Measurements from ENCODE around the gene MAP3K6.

MAP3K6 gene

DNA sequence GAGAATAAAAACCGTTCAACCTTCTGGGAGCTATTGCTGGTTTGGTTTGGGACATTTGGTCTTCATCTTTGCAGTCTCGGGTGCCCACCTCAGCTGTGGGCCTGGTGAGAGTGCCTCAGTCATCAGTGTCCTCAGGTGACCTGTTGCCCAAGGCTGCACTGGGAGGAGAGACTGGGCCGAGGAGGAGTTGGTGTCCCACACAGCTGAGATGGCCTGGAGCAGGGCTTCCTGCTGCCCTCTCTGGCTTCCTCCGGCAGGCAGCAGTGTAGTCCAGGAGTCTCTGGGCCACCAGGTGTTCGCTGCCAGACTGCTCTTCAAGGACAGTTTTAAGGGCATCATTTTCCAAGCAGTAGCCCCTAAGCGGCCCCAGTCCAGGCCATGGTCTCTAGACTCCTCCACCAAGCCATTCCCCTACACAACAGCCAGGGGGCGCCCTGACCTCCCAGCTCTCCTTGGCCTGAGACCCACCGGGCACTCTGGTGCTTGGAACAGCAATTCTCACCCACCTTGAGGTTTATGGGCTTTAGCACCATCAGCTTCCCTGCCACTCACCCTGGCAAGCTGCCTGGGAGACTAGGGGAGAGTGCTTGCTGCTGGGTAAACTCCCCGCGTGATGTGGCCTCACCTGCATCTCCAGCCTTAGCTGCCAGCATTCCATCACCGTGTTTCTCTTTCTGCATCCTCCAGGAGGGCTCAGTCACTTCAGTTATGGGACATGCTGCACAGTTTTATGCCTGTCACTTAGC is 34.1 kb downstream of the MAP3K6 start:
- peak; percentile 21 for DNase-seq

DNA sequence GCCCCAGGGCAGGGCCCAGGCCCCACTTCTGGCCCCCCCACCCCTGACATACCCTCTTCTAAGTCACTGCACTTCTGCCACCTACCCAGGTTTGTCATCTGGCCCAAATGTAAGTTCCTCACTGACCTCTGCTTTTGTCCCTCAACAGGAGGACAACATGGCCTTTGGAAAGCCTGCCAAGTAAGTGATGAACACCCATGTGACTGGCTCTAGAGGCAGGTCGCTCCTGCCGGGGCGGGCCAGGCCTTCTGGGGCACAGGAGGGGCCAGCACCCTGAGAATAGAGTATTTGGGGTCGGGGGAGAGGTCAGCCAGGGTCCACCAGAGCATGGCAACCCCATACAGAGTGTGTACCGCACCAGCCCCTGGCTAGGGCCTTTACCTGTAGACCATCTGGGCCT is 34.8 kb downstream of the MAP3K6 start:
- no peak for DNase-seq

DNA sequence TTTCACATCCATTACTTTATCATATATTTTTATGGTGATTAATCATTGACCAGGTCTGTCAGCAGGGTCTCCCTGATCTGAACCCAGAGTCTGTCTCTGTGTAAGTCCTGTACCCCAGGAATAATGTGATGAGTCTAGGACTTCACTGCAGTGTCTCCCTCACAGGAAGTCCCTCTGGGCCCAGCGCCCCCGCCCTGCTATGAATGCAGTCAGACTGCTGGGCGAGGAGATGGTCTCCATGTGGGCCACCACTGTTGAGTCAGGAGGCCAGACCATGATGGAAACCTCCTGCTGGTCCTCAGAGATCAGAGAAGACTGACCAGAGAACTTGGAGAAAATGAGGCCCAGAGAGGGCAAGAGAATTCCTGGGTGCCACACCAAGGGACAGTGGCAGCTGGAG is 35.3 kb downstream of the MAP3K6 start:
- DNase-seq: no peak

DNA sequence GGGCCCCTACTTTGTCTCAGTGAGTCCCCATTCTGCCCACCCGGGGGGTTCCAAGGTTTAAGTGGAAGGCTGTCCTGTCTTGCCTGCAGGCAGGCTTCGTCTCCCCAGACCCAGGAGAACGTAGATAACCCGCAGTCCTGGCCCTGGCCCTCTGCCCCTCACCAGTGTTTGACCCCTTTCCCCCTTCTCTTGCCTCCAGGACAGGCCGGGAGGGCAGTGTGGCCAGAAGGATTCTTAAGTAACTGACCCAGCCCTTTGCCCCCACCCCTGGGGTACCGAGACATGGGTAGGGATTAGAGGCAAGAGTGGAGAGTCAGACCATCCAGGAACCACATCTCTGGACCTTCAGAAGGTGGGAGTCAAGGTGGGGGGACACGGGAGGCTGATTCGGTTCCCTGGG is 36.0 kb downstream of the MAP3K6 start:
- DNase-seq: no peak

DNA sequence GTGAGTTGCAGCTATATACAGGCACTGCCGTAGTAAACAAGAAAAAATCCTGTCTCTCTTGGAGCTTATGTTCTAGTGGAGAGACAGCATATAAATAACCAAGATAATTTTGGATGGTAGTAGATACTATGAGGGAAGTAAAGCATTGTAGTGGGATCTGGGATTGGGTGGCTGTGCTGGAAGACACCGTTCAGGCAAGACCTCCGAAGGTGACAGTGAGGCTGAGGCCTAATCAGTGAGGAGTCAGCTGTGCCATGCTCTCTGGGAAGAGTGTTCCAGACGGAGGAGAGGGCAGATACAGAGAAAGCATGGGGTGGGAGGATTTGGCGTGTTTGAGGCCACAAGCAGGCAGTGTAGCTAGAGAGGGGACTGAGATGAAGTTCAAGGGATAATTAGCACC is 38.8 kb downstream of the MAP3K6 start:
- DNase-seq: no peak

DNA sequence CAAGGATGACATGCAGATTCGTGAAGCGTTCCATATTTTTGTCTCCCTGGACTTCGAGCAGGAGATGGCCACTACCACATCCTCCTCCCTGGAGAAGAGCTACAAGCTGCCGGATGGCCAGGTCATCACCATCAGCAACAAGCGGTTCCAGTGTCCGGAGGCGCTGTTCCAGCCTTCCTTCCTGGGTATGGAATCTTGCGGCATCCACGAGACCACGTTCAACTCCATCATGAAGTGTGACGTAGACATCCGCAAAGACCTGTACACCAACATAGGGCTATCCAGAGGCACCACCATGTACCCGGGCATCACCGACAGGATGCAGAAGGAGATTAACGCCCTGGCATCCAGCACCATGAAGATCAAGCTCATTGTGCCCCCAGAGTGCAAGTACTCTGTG is 41.5 kb downstream of the MAP3K6 start:
- no peak for DNase-seq

DNA sequence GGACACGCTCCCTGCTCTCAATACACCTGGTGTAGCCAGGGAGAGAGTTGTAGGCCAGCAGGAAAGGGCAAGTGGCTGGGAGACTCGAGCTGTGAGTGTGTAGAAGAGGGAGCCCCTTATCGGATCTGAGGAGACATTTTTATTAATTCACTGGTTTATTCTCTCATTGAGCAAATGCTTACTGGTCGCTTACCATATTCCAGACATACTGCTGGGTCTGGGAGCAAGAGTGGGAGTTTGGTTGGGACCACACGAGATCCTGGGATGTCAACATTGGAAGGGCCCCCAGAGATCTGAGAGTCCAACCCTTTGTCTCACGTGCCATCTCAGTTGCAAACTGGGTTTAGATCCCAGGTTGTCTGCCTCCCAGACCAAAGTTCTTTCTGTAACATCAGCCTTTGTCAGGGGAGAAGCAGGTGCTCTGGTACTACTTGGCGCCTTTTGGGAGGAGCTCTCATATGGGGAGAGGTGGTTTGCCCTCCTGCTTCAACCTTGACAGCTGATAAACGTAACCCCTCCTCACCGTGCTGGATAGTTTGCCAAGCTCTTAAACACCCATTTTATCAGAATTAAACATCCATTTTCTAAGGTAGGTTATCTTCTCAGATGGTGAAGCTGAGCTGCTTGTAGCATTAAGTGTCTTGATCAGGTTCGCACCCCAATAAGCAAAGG is 44.1 kb downstream of the MAP3K6 start:
- no peak for DNase-seq

DNA sequence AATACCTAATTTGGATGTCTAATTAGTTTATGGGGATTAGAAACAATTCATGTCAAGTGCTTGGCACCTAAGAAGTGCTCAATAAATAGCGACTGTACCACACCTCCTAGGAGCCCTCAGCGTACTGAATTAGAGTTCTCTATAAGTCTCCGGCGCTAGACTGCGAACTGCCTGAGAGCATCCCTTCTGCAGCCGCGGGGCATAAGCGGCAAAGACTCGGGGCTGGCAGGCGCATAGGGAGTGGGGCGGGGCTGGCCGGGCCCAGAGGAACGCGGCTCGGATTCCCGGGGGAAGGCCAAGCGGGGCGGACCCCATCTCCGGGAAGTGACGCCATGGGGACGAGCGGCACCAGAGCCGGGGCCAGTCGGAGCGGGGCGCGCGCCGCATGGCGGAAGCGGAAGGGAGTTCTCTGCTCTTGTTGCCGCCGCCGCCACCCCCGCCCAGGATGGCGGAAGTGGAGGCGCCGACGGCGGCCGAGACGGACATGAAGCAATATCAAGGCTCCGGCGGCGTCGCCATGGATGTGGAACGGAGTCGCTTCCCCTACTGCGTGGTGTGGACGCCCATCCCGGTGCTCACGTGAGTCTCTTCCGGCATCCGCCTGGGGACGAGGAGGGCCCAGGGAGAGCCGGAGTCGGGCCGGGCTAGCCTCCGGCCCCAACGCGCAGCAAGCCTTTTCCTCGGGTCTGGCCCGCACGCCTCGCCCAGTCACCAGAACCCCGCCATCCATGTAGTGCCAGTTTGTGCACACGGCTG is 44.8 kb downstream of the MAP3K6 start, which contains the start of gene TMEM222:
TSS of gene TMEM222 (plus strand) at position 351 of the 756 bp plus-strand sequence. CDS start at position 386, 35 bp downstream.
- peak; percentile 97 for DNase-seq

DNA sequence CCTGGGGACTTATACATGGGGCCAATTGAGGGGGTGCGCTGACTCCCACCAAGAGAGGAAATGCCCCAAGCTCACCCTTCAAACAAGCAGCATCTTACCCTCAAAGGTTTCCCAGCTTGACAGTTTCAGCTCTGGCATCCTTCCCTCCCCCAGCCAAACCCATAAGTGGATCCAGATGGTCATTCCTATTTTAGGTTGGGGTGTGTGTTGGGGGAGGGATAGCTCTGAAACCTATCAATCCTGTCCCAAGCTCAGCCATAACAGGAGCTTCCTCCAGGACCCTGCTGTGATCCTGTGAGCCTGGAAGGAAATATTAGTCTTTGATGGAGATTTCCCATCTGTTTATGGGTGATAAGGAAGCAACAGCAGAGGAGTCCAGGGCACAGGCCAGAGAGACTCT is 48.2 kb downstream of the MAP3K6 start:
- no peak for DNase-seq

DNA sequence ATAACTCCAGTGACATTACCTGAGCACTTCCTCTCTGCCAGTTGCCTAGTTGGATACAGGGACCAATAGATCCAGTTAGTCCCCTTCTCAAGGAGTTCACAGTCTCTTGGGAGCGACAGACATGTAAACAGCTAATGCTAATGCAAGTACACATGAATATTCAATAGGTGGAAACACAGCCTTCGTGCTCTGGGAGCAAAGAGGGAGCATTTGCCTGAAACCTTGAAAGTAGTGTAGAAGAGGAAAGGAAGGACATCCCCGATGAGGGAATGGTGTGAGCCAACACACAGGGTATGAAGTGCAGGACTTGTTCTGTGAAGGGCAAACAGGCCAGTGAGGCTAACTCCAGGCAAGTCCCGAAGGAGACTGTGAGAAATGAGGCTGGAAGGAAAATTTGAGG is 48.6 kb downstream of the MAP3K6 start:
- no peak for DNase-seq

DNA sequence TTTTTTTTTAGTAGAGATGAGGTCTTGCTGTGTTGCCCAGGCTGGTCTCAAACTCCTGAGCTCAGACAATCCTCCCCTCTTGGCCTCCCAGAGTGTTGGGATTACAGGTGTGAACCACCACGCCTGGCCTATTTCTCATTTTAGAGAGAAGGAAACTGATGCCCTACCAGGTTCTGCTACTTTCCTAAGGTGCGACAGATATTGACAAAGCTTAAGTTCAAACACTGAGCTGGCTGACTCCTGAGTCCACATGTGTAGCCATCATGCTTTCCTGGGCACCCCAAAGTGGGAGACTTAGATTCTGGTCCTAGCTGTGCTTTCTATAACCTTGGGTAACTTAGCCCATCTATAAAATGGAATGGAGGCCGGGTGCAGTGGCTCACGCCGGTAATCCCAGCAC is 49.9 kb downstream of the MAP3K6 start:
- no peak for DNase-seq

DNA sequence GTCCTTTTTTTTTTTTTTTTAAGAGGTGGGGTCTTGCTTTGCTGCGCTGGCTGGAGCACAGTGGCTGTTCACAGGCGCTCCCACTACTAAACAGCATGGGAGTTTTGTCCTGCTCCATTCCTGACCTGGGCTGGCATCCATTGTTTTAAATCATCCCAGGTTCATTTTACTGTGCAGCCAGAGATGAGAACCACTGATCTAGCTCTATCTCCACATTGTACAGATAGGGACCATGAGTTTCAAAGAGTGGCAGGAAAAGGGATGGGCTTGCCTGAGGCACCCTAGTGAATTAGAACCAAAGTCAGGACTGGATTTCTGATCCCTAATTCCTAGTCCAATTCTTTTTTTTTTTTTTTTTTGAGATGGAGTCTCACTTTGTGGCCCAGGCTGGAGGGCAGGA is 52.0 kb downstream of the MAP3K6 start:
- DNase-seq: no peak

DNA sequence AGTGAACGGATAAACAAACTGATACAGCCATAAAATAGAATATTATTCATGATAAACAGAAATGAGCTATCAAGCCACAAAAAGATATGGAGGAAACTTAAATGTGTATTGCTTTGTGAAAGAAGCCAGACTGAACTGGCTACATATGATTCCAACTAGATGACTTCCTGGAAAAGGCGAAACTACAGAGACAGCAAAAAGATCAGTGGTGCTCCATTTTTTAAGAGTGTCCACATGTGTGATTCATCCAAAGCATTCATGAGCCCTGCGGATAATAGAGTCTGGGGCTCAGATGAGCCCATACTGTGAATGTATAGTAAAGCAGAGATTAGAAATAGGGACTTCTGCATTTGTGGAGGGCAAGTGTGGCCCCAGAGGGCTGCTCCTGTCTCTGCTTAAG is 52.6 kb downstream of the MAP3K6 start:
- DNase-seq: no peak

DNA sequence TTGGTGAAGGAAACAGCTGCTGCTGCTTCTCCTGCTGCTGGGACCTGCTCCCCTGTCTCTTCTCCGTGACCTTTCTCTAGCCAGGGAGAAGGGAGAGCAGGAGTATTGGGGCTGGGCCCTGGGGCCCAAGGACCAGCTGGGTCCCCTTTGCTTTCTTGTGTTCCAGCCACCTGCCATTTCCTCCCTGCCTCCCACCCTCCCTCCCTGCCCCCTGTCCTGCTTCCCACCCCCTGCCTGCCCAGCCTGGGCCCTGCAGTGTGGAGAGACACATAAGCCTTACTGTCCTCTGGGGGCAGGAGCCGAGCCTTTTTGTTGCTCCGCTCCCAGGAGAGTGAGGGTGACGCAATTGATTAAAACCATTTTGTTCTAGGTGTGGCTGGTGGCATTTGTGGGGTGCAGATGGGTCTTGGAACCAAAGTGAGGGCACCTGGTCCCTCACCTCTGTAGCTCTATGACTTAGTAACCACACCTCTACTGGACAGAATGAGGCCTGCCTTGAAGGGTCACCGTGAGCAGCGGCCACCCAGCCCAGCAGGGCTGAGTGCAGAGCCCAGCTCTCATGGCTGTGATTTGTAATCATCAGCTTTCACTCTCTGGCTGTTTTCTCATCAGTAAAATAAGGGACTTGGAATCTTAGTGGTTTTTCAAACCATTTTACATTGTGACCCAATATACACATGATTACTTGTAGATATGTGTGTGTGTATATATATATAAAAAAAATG is 58.7 kb downstream of the MAP3K6 start:
- no peak for DNase-seq

DNA sequence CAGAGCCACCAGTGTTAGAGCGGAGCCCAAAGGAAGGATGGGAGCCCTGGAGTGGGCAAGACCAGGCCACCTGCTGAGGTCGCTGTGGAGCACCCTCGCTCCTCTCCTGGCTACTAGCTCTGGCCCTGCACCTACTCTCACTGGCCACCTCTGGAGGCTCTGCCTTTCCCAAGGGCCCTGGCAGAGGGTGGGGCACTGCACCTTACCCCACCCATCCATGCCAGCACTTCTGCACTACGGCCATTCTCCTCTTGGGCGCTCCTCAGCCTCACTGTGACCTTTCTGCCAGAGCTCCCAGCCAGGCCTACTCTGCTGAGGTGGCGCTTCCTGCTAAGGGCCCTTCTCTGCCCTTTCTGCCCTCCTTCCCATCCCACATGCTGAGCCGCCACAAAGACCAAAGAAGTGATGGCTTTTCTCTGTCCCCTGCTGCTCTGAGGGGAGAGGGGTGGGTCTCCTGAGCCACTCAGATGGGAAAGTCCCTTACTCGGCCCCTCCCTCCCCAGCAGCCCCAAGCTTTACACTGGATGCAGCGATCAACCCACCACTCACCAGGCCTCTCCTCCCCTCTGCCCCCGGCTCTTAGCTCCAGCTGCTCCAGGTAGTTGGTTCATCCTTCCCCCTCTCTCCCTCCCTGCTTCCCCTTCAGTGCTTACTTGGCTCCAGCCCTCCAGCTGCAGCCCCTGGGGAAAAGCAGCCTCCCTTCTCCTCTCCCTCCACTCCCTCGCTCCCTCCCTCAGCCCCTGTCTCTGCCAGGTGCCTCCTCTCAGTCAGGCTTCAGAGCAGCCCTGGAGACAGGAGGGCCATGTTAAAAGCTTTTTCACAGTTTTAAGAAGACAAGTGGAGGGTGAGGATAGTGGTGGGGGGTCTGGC is 59.6 kb downstream of the MAP3K6 start:
- DNase-seq: peak; percentile 24

DNA sequence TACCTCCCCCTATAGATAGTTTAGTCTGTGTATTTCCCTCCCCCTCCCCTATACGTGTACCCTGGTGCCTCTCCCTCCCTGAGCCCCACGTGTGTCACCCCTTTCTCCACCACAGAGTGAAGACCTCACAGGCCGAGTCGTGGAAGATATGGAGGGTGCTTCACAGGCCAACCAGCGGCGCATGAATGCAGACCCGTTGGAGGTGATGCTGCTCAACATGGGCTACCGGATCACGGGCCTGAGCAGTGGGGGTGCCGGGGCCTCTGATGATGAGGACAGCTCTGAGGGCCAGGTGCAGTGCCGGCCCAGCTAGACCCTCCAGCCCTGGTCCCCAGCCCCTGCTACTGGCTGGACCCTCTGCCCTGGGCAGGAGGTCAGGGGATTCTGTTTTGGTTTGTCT is 60.7 kb downstream of the MAP3K6 start:
- DNase-seq: no peak

Measured in NCI-H1105 (cell line).